Endothelial cell of umbilical vein (primary cell): ENCODE data around the gene PROK2.

Experiments used
- EZH2 ChIP-seq: IDR thresholded peaks from 2 replicates; pipeline ENCODE4 v1.6.1; 2012; ENCODE audit warnings: borderline replicate concordance, low read depth, mild to moderate bottlenecking, moderate library complexity, low read length, inconsistent platforms; ENCODE audit not compliant: severe bottlenecking
- FOS ChIP-seq: IDR thresholded peaks from 2 replicates; pipeline ENCODE4 v1.6.1; 2011; ENCODE audit warnings: mild to moderate bottlenecking, low read length, moderate library complexity, borderline replicate concordance; ENCODE audit not compliant: insufficient read depth
- GATA2 ChIP-seq: IDR thresholded peaks from 2 replicates; pipeline ENCODE4 v1.7.0; 2011; ENCODE audit warnings: low read depth, mild to moderate bottlenecking, moderate library complexity, mixed read lengths, low read length; ENCODE audit not compliant: insufficient read length, insufficient read depth
- JUN ChIP-seq: IDR thresholded peaks from 2 replicates; pipeline ENCODE4 v1.6.1; 2011; ENCODE audit warnings: borderline replicate concordance, low read depth; ENCODE audit not compliant: insufficient read length, insufficient read depth
- MYC ChIP-seq: IDR thresholded peaks from one replicate; pipeline ENCODE4 v1.6.1; 2011; ENCODE audit warnings: mild to moderate bottlenecking, low read depth, low read length
- POLR2A ChIP-seq: IDR thresholded peaks from 2 replicates; pipeline ENCODE4 v1.6.1; 2012; ENCODE audit warnings: low read depth, mild to moderate bottlenecking, control low read depth, low read length
- POLR2AphosphoS5 ChIP-seq: IDR thresholded peaks from 2 replicates; pipeline ENCODE4 v1.6.1; 2012; ENCODE audit warnings: low read depth, mild to moderate bottlenecking, control low read depth, low read length, moderate library complexity; ENCODE audit not compliant: insufficient read depth
- TF ChIP-seq, protein P1 (sequence below): IDR thresholded peaks from 2 replicates; pipeline ENCODE4 v1.6.1; 2011; ENCODE audit not compliant: insufficient read depth, insufficient read length
- TF ChIP-seq, protein P2 (sequence below), 2 donors: IDR thresholded peaks; 1 replicate in 1 of 2; 2 replicates in 1 of 2; pipeline ENCODE4 v1.5.1; 2011; ENCODE audit warnings: low read length in 2 of 2, mild to moderate bottlenecking in 2 of 2, moderate library complexity in 2 of 2, control low read depth in 1 of 2, inconsistent platforms in 1 of 2, low read depth in 1 of 2; ENCODE audit not compliant: insufficient read depth in 1 of 2; ENCODE audit errors: extremely low read depth in 1 of 2

- TF ChIP-seq, protein P1, sequence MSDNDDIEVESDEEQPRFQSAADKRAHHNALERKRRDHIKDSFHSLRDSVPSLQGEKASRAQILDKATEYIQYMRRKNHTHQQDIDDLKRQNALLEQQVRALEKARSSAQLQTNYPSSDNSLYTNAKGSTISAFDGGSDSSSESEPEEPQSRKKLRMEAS = no peak
- TF ChIP-seq, protein P2, sequence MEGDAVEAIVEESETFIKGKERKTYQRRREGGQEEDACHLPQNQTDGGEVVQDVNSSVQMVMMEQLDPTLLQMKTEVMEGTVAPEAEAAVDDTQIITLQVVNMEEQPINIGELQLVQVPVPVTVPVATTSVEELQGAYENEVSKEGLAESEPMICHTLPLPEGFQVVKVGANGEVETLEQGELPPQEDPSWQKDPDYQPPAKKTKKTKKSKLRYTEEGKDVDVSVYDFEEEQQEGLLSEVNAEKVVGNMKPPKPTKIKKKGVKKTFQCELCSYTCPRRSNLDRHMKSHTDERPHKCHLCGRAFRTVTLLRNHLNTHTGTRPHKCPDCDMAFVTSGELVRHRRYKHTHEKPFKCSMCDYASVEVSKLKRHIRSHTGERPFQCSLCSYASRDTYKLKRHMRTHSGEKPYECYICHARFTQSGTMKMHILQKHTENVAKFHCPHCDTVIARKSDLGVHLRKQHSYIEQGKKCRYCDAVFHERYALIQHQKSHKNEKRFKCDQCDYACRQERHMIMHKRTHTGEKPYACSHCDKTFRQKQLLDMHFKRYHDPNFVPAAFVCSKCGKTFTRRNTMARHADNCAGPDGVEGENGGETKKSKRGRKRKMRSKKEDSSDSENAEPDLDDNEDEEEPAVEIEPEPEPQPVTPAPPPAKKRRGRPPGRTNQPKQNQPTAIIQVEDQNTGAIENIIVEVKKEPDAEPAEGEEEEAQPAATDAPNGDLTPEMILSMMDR (IDR thresholded peaks at IDR 0.05; ENCODE audit: extremely low read depth in 1 of 2, insufficient read depth in 1 of 2, low read depth in 1 of 2, low read length in 2 of 2) = no peak
- TF ChIP-seq JUN = no peak
- no peak for TF ChIP-seq POLR2A
- peak; percentile 64 for TF ChIP-seq EZH2
- TF ChIP-seq POLR2AphosphoS5 = no peak
- no peak for TF ChIP-seq FOS
- TF ChIP-seq GATA2 = no peak
- TF ChIP-seq MYC = no peak
These were observed 726 bp upstream of the PROK2 start for GRCh38 chr3:71785532-71786216.
